ENCODE results near the gene RASAL2.

The RASAL2 gene

GRCh38 chr1:178126261-178126660 lies 32.4 kb downstream of the RASAL2 start:
- no peak for TF ChIP-seq SUZ12 (IDR thresholded peaks at IDR 0.05)
- TF ChIP-seq HDGF (IDR thresholded peaks at IDR 0.05; ENCODE audit: borderline replicate concordance): no peak
- no peak for TF ChIP-seq ELF4 (IDR thresholded peaks at IDR 0.05)
- no peak for TF ChIP-seq L3MBTL2 (conservative IDR thresholded peaks at IDR 0.05)
- no peak for TF ChIP-seq LEF1 (IDR thresholded peaks at IDR 0.05; ENCODE audit: borderline replicate concordance)
- TF ChIP-seq TARDBP (IDR thresholded peaks at IDR 0.05): no peak
- TF ChIP-seq PKNOX1 (IDR thresholded peaks at IDR 0.05): no peak
- TF ChIP-seq SP1 (IDR thresholded peaks at IDR 0.05): no peak
- ChIA-PET CTCF (interaction anchor here (0.6 kb wide), 1 partner anchor 10 kb away, joined by 3 read pairs; no protein-coding TSS in a partner anchor), POLR2A (interaction anchor here (0.6 kb wide), 1 partner anchor 61 kb away, joined by 4 read pairs; no protein-coding TSS in a partner anchor)
- no peak for DNase-seq (ENCODE audit: extremely low spot score)

GRCh38 chr1:178126741-178127185 lies 32.9 kb downstream of the RASAL2 start:
- CTCF ChIA-PET: interaction anchor here (0.6 kb wide), 1 partner anchor 9 kb away, joined by 3 read pairs; no protein-coding TSS in a partner anchor
- TF ChIP-seq ARNT (IDR thresholded peaks at IDR 0.05): no peak
- TF ChIP-seq TARDBP (IDR thresholded peaks at IDR 0.05): no peak
- TF ChIP-seq PKNOX1 (IDR thresholded peaks at IDR 0.05): no peak
- no peak for TF ChIP-seq ELF4 (IDR thresholded peaks at IDR 0.05)
- no peak for TF ChIP-seq CTBP1 (IDR thresholded peaks at IDR 0.05; ENCODE audit: borderline replicate concordance)
- TF ChIP-seq L3MBTL2 (conservative IDR thresholded peaks at IDR 0.05): no peak
- TF ChIP-seq FOXM1 (IDR thresholded peaks at IDR 0.05; ENCODE audit: borderline replicate concordance): no peak
- TF ChIP-seq HDGF (IDR thresholded peaks at IDR 0.05; ENCODE audit: borderline replicate concordance): no peak
- TF ChIP-seq SP1 (IDR thresholded peaks at IDR 0.05): no peak
- no peak for TF ChIP-seq BHLHE40 (IDR thresholded peaks at IDR 0.05; ENCODE audit: borderline replicate concordance)
- no peak for TF ChIP-seq FOXK2 (IDR thresholded peaks at IDR 0.05)
- TF ChIP-seq FOXA1 (IDR thresholded peaks at IDR 0.05): no peak
- TF ChIP-seq ZNF384 (IDR thresholded peaks at IDR 0.05): no peak
- POLR2A ChIA-PET: no interaction called here
- DNase-seq (ENCODE audit: extremely low spot score): no peak

GRCh38 chr1:178127482-178128191 lies 33.7 kb downstream of the RASAL2 start:
- CTCF ChIA-PET: no interaction called here
- DNase-seq (ENCODE audit: extremely low spot score): no peak
- POLR2A ChIA-PET: no interaction called here
- TF ChIP-seq CTBP1 (IDR thresholded peaks at IDR 0.05; ENCODE audit: borderline replicate concordance) (no peak), TARDBP (IDR thresholded peaks at IDR 0.05) (no peak), SP1 (IDR thresholded peaks at IDR 0.05) (no peak), NFRKB (IDR thresholded peaks at IDR 0.05) (no peak), SUZ12 (IDR thresholded peaks at IDR 0.05) (no peak)

- TF ChIP-seq HDGF (IDR thresholded peaks at IDR 0.05; ENCODE audit: borderline replicate concordance) (no peak), FOXK2 (IDR thresholded peaks at IDR 0.05) (no peak), PKNOX1 (IDR thresholded peaks at IDR 0.05) (no peak), ARNT (IDR thresholded peaks at IDR 0.05) (no peak), SUZ12 (IDR thresholded peaks at IDR 0.05) (no peak), ZNF384 (IDR thresholded peaks at IDR 0.05) (no peak), ELF4 (IDR thresholded peaks at IDR 0.05) (no peak), L3MBTL2 (conservative IDR thresholded peaks at IDR 0.05) (no peak), FOXM1 (IDR thresholded peaks at IDR 0.05; ENCODE audit: borderline replicate concordance) (no peak)
- DNase-seq (ENCODE audit: extremely low spot score): no peak
- POLR2A ChIA-PET: no interaction called here
- CTCF ChIA-PET: no interaction called here
Observed at GRCh38 chr1:178133239-178133989, 39.5 kb downstream of the RASAL2 start.

- ChIA-PET POLR2A (no interaction called here), CTCF (no interaction called here)
- TF ChIP-seq ELF4 (IDR thresholded peaks at IDR 0.05) (no peak), SUZ12 (IDR thresholded peaks at IDR 0.05) (no peak), FOXM1 (IDR thresholded peaks at IDR 0.05; ENCODE audit: borderline replicate concordance) (no peak), FOXK2 (IDR thresholded peaks at IDR 0.05) (no peak), PKNOX1 (IDR thresholded peaks at IDR 0.05) (no peak), TARDBP (IDR thresholded peaks at IDR 0.05) (no peak), HDGF (IDR thresholded peaks at IDR 0.05; ENCODE audit: borderline replicate concordance) (no peak), NFRKB (IDR thresholded peaks at IDR 0.05) (no peak), BHLHE40 (IDR thresholded peaks at IDR 0.05; ENCODE audit: borderline replicate concordance) (no peak), LEF1 (IDR thresholded peaks at IDR 0.05; ENCODE audit: borderline replicate concordance) (no peak), SP1 (IDR thresholded peaks at IDR 0.05) (no peak), L3MBTL2 (conservative IDR thresholded peaks at IDR 0.05) (no peak), ARNT (IDR thresholded peaks at IDR 0.05) (no peak), CTBP1 (IDR thresholded peaks at IDR 0.05; ENCODE audit: borderline replicate concordance) (no peak), FOXA1 (IDR thresholded peaks at IDR 0.05) (no peak), ZNF384 (IDR thresholded peaks at IDR 0.05) (no peak)
- DNase-seq (ENCODE audit: extremely low spot score): no peak
Observed at GRCh38 chr1:178134061-178134460, 40.2 kb downstream of the RASAL2 start.

Measured in HEK293T (cell line).